Measurements from ENCODE around the gene SLC49A3. TPM values are rescaled to one million over a fixed set of nuclear protein-coding genes. Genes with fewer than 3 reads are reported as not detected.
"Not testable (repeated sequence)": the region's sequence is repeated elsewhere in the genome, so short reads cannot be mapped to it uniquely, and the experiment has no call there.

The SLC49A3 gene
- total and polyA plus RNA-seq, 2 experiments from 2014 or later = 5.2 to 12.5 TPM

- Histone ChIP-seq H3K9ac (0 out of 2 replicates have a peak overlapping the region, but pooled peaks have one; percentile 38), H3K9me3 (ENCODE audit: low read depth) (no peaks in the 10 kb centered on the region), H3K4me1 (ENCODE audit: insufficient read depth) (peaks cover 7% of the 10 kb centered on the region; the same call in 1 of the 2 replicates), H4K20me1 (ENCODE audit: insufficient read depth) (peaks cover 3% of the 10 kb centered on the region; the same call in 1 of the 2 replicates), H2AFZ (no peak overlapping the region), H3K9me2 (ENCODE audit: insufficient read depth) (no peaks in the 10 kb centered on the region), H3K4me3 (no peak overlapping the region), H3K79me2 (ENCODE audit: insufficient read depth) (peaks cover 75% of the 10 kb centered on the region), H3F3A (ENCODE audit: insufficient read depth) (0 out of 2 replicates have a peak, but pooled peaks cover 4% of the 10 kb centered on the region), H3K27me3 (replicated peaks; ENCODE audit: insufficient read depth) (no peaks in the 10 kb centered on the region), H3K36me3 (ENCODE audit: low read depth) (no peaks in the 10 kb centered on the region), H3K27ac (no peak overlapping the region), H3K4me2 (ENCODE audit: unreplicated experiment) (no peak overlapping the region)
- WGBS, 2 experiments (ENCODE audit: low coverage in 1 of 2, low lambda C conversion rate in 2 of 2, missing lambda C conversion rate in 2 of 2) = 64 to 83% methylated on average over 6 to 11 of the region's 11 CpGs
- in situ Hi-C loops (cut with MboI) = no loop called here
- no peak for DNase-seq
- TF ChIP-seq EZH2 (IDR thresholded peaks at IDR 0.05; ENCODE audit: insufficient read depth, poor library complexity, severe bottlenecking) (no peak), EZH2phosphoT487 (IDR thresholded peaks at IDR 0.05; ENCODE audit: insufficient read depth, low read depth) (no peak)
Observed at GRCh38 chr4:707929-708630, 19.1 kb upstream of the SLC49A3 start.

DNA sequence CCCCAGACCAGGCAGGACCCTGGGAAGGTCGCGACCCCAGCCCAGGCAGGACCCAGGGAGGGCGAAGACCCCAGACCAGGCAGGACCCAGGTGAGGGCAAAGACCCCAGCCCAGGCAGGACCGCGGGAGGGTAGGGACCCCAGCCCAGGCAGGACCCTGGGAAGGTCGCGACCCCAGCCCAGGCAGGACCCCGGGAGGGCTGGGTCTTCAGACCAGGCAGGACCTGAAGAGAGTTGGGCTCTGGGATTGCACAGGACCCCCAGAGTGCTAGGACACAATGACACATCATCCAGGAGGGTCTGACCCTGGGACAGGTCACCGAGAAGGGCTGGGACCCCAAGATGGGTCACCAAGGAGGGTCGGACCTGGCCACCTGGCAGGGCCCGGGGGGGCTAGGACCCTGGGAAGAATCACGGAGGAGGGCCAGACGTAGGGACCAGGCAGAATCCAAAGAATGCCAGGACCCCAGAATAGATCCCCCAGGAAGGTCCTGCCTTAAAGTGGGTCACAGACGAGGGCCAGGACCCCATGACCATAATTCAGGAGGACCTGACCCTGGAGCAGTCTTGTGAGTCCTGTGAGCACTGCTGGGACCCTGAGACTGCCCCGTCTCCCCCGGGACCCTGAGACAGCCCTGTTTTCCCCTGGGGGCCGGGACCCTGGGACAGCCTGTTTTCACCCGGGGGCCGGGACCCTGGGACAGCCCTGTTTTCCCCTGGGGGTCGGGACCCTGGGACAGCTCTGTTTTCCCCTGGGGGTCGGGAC is 18.1 kb upstream of the SLC49A3 start:
- in situ Hi-C loops (cut with MboI) = no loop called here
- H4K20me1 ChIP-seq (ENCODE audit: insufficient read depth) = peaks cover 3% of the 10 kb centered on the region; the same call in 1 of the 2 replicates

DNA sequence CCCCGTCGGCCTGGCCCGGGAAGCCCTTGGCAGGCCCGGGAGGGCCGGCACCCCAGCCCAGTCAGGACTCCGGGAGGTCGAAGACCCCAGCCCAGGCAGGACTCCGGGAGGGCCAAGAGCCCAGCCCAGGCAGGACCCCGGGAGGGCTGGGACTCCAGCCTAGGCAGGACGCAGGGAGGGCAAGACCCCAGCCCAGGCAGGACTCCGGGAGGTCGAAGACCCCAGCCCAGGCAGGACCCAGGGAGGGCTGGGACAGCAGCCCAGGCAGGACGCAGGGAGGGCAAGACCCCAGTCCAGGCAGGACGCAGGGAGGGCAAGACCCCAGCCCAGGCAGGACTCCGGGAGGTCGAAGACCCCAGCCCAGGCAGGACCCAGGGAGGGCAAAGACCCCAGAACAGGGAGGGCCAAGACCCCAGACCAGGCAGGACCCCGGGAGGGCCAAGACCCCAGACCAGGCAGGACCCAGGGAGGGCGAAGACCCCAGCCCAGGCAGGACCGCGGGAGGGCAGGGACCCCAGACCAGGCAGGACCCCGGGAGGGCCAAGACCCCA is 17.2 kb upstream of the SLC49A3 start:
- H3K9me3 ChIP-seq (ENCODE audit: low read depth); H3K9me2 ChIP-seq (ENCODE audit: insufficient read depth); H3K27me3 ChIP-seq (replicated peaks; ENCODE audit: insufficient read depth); H3K36me3 ChIP-seq (ENCODE audit: low read depth); DNase-seq; in situ Hi-C loops (cut with MboI); H4K20me1 ChIP-seq (ENCODE audit: insufficient read depth); H3K4me1 ChIP-seq (ENCODE audit: insufficient read depth); H3F3A ChIP-seq (ENCODE audit: insufficient read depth): not testable (repeated sequence)
- H3K27ac ChIP-seq = peak overlapping the region; percentile 54
- peak overlapping the region; percentile 67 for H2AFZ ChIP-seq
- H3K4me3 ChIP-seq = peak overlapping the region; percentile 88
- H3K79me2 ChIP-seq (ENCODE audit: insufficient read depth) = peaks cover 56% of the 10 kb centered on the region
- peak overlapping the region; percentile 61 for H3K4me2 ChIP-seq (ENCODE audit: unreplicated experiment)
- 0 to 2% methylated on average over 9 to 16 of the region's 21 CpGs for WGBS, 2 experiments (ENCODE audit: low coverage in 1 of 2, low lambda C conversion rate in 2 of 2, missing lambda C conversion rate in 2 of 2)
- H3K9ac ChIP-seq = peak overlapping the region; percentile 99

More for the DNA sequence above, 18.1 kb upstream of the SLC49A3 start:
- Histone ChIP-seq H3K9ac (peak overlapping the region; percentile 99), H3K79me2 (ENCODE audit: insufficient read depth) (peaks cover 64% of the 10 kb centered on the region), H3F3A (ENCODE audit: insufficient read depth) (0 out of 2 replicates have a peak, but pooled peaks cover 4% of the 10 kb centered on the region), H3K4me1 (ENCODE audit: insufficient read depth) (peaks cover 7% of the 10 kb centered on the region; the same call in 1 of the 2 replicates), H3K27ac (no peak overlapping the region), H3K9me2 (ENCODE audit: insufficient read depth) (no peaks in the 10 kb centered on the region), H3K4me3 (peak overlapping the region; percentile 88), H3K36me3 (ENCODE audit: low read depth) (no peaks in the 10 kb centered on the region), H3K9me3 (ENCODE audit: low read depth) (no peaks in the 10 kb centered on the region), H3K27me3 (replicated peaks; ENCODE audit: insufficient read depth) (no peaks in the 10 kb centered on the region), H2AFZ (no peak overlapping the region), H3K4me2 (ENCODE audit: unreplicated experiment) (peak overlapping the region; percentile 68)
- DNase-seq = peak; percentile 6
- TF ChIP-seq EZH2phosphoT487 (IDR thresholded peaks at IDR 0.05; ENCODE audit: insufficient read depth, low read depth) (no peak), EZH2 (IDR thresholded peaks at IDR 0.05; ENCODE audit: insufficient read depth, poor library complexity, severe bottlenecking) (no peak)
- WGBS, 2 experiments (ENCODE audit: low coverage in 1 of 2, low lambda C conversion rate in 2 of 2, missing lambda C conversion rate in 2 of 2) = 39 to 44% methylated on average over 10 to 18 of the region's 21 CpGs

DNA sequence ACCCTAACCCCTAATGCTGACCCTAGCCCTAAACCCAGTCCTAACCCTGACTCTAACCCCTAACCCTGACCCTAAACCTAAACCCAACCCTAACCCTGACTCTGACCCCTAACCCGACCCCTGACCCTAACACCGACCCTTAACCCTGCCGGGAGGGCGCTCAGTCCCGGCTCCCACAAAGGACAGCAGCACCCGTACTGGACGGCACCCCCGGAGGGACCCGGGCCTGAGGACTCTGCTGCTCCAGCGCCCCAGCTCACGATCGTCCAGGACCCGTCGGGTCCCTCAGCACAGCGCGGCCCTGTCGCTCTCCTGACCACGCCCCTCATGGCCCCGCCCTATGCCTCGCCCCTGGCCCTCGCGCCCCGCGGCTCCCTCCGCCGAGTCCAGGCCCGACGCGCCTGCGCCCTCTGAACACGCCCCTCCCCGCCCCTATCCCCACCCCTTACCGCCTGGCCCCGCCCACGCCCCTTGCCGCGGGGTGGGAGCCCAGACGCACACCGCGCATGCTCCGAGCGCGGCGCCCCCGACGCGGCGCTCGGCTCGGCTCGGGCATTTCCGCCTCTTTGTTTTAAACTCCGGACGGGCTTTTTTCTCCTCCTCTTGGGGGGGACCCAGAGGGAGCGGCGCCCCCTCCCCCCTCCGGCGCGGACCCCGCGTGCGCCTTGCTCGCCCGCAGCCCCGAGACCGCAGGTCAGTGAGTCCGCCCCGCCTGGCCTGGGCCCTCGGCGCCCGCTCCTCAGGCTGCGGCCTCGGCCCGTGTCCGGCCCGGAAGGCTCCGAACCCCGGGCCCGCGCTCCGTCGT is 16.5 kb upstream of the SLC49A3 start, which contains the start of gene PCGF3:
Gene PCGF3 (plus strand): TSS at position 555 of the 805 bp plus-strand sequence. CDS start 27,849 bp downstream, outside the sequence.
- H2AFZ ChIP-seq = peak within 1 kb of the TSS; percentile 85
- H3K9me3 ChIP-seq (ENCODE audit: low read depth) = no peaks in the 10 kb centered on the region
- H4K20me1 ChIP-seq (ENCODE audit: insufficient read depth) = peaks cover 3% of the 10 kb centered on the region; the same call in 1 of the 2 replicates
- TF ChIP-seq EZH2phosphoT487 (IDR thresholded peaks at IDR 0.05; ENCODE audit: insufficient read depth, low read depth) = no peak
- no peak for TF ChIP-seq EZH2 (IDR thresholded peaks at IDR 0.05; ENCODE audit: insufficient read depth, poor library complexity, severe bottlenecking)
- peak within 1 kb of the TSS; percentile 54 for H3K27ac ChIP-seq
- H3K4me3 ChIP-seq = peak within 1 kb of the TSS; percentile 88
- in situ Hi-C loops (cut with MboI) = no loop called here
- peaks cover 49% of the 10 kb centered on the region for H3K79me2 ChIP-seq (ENCODE audit: insufficient read depth)
- H3K9ac ChIP-seq = peak within 1 kb of the TSS; percentile 99
- no peaks in the 10 kb centered on the region for H3K36me3 ChIP-seq (ENCODE audit: low read depth)
- H3K4me2 ChIP-seq (ENCODE audit: unreplicated experiment) = peak within 1 kb of the TSS; percentile 81
- H3F3A ChIP-seq (ENCODE audit: insufficient read depth) = 0 out of 2 replicates have a peak, but pooled peaks cover 4% of the 10 kb centered on the region
- 1% methylated on average over 35 to 76 of the region's 82 CpGs for WGBS, 2 experiments (ENCODE audit: low coverage in 1 of 2, low lambda C conversion rate in 2 of 2, missing lambda C conversion rate in 2 of 2)
- peaks cover 7% of the 10 kb centered on the region; the same call in 1 of the 2 replicates for H3K4me1 ChIP-seq (ENCODE audit: insufficient read depth)
- H3K27me3 ChIP-seq (replicated peaks; ENCODE audit: insufficient read depth) = no peaks in the 10 kb centered on the region
- peak; percentile 99 for DNase-seq
- no peaks in the 10 kb centered on the region for H3K9me2 ChIP-seq (ENCODE audit: insufficient read depth)
